GM23248 (cell line): ENCODE measurements around the gene PIGP. TPM values are rescaled to one million over a fixed set of nuclear protein-coding genes. Genes with fewer than 3 reads are reported as not detected.
A peak's percentile ranks its signal among the peaks of the same experiment; 100 is the strongest.

Experiments used
- DNase-seq: peaks from one replicate; pipeline ENCODE4 v3.0.0-alpha.2; 2015
- H2AFZ ChIP-seq: fragments of 200-600 bp; sonication (generic); 2 replicates; pipeline ENCODE4 v1.6.1; 2016; ENCODE audit warnings: antibody characterized with exemption
- H3F3A ChIP-seq: fragments of 200-600 bp; sonication (generic); 2 replicates; pipeline ENCODE4 v1.6.1; 2016; ENCODE audit warnings: mild to moderate bottlenecking, antibody characterized with exemption, mixed run types; ENCODE audit not compliant: insufficient read depth
- H3K27ac ChIP-seq: fragments of 200-600 bp; sonication (generic); 2 replicates; pipeline ENCODE4 v1.5.1; 2016; ENCODE audit warnings: mild to moderate bottlenecking
- H3K27me3 ChIP-seq: fragments of 200-600 bp; sonication (generic); replicated peaks from 2 replicates; pipeline ENCODE4 v1.6.1; 2016; ENCODE audit warnings: mild to moderate bottlenecking; ENCODE audit not compliant: insufficient read depth
- H3K36me3 ChIP-seq: fragments of 200-600 bp; sonication (generic); 2 replicates; pipeline ENCODE4 v1.6.1; 2016; ENCODE audit warnings: low read depth, mild to moderate bottlenecking
- H3K4me1 ChIP-seq: fragments of 200-600 bp; sonication (generic); 2 replicates; pipeline ENCODE4 v1.6.1; 2016; ENCODE audit warnings: mild to moderate bottlenecking; ENCODE audit not compliant: insufficient read depth
- H3K4me2 ChIP-seq: fragments of 200-600 bp; sonication (generic); one replicate; pipeline ENCODE4 v1.6.1; 2016; ENCODE audit warnings: mild to moderate bottlenecking; ENCODE audit not compliant: unreplicated experiment
- H3K4me3 ChIP-seq: fragments of 200-600 bp; sonication (generic); 2 replicates; pipeline ENCODE4 v1.5.1; 2016; ENCODE audit warnings: mild to moderate bottlenecking
- H3K79me2 ChIP-seq: fragments of 200-600 bp; sonication (generic); 2 replicates; pipeline ENCODE4 v1.6.1; 2016; ENCODE audit warnings: mild to moderate bottlenecking; ENCODE audit not compliant: insufficient read depth
- H3K9ac ChIP-seq: fragments of 200-600 bp; sonication (generic); 2 replicates; pipeline ENCODE4 v1.6.1; 2016; ENCODE audit warnings: mild to moderate bottlenecking
- H3K9me2 ChIP-seq: fragments of 200-600 bp; sonication (generic); 2 replicates; pipeline ENCODE4 v1.6.1; 2016; ENCODE audit warnings: mixed run types, mild to moderate bottlenecking, moderate library complexity; ENCODE audit not compliant: insufficient read depth
- H3K9me3 ChIP-seq: fragments of 200-600 bp; sonication (generic); one replicate; pipeline ENCODE4 v1.6.1; 2017; ENCODE audit warnings: low read depth
- H4K20me1 ChIP-seq: fragments of 200-600 bp; sonication (generic); 2 replicates; pipeline ENCODE4 v1.6.0; 2016; ENCODE audit not compliant: insufficient read depth
- EZH2 ChIP-seq: fragments of 200-600 bp; sonication (generic); IDR thresholded peaks from 2 replicates; pipeline ENCODE4 v1.6.1; 2018; ENCODE audit warnings: antibody characterized with exemption, mild to moderate bottlenecking; ENCODE audit not compliant: insufficient read depth, poor library complexity, severe bottlenecking
- EZH2phosphoT487 ChIP-seq: fragments of 200-600 bp; sonication (generic); IDR thresholded peaks from 2 replicates; pipeline ENCODE4 v1.6.1; 2018; ENCODE audit warnings: antibody characterized with exemption, moderate library complexity, mild to moderate bottlenecking, low read depth; ENCODE audit not compliant: insufficient read depth
- WGBS, 2 experiments: methylation state at CpG; one replicate each; pipeline ENCODE4 v1.1.6; 2015 to 2017; ENCODE audit warnings: low lambda C conversion rate in 2 of 2, low coverage in 1 of 2; ENCODE audit errors: missing lambda C conversion rate in 2 of 2; 5-methylcytosine and 5-hydroxymethylcytosine counted together
- in situ Hi-C: fragments of 300-500 bp; cut with MboI; formaldehyde crosslinking; loops from 2 replicates; pipeline ENCODE4 v1.15.0; 2020
- polyA plus RNA-seq: library from polyadenylated mRNA; unstranded; fragments of >200 nt; fragmentation: Nextera tagmentation; extraction: Ambion mirVana; gene quantifications from 2 replicates; pipeline ENCODE4 v1.2.1, GENCODE V29; 2016
- small RNA-seq: library from RNA; depleted of rRNA; stranded (forward); fragments of <200 nt; gene quantifications from one replicate; pipeline ENCODE3, GENCODE V24; 2014; ENCODE audit warnings: low read depth, low replicate concordance
- total RNA-seq: library from RNA; depleted of rRNA; stranded (reverse); fragments of >200 nt; shearing (Covaris generic); gene quantifications from 2 replicates; pipeline ENCODE4 v1.2.3, GENCODE V29; 2014; rRNA removed

PIGP gene
- total and polyA plus RNA-seq, 2 experiments from 2014 or later, result 15.1 to 66.9 TPM

DNA sequence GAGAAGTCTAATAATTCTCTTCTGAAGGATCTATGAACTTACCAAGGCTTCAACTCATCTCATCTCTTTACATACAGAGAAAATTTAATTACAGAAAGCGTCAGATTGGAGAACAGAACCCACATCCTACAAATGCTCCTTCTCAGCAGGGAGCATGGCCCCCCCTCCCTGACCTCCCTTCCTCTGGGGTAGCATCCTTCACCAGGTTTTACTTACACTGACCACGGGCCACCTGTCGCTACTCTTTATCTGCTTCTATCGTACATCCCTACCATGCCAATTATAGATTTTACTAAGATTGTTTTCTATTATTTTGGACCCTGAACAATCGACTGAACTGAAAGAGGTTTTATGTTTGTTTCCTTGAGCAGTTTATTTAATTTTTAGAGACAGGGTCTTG is 40.6 kb downstream of the PIGP start:
- H3K4me3 ChIP-seq, result no peak overlapping the region
- TF ChIP-seq EZH2, result no peak
- TF ChIP-seq EZH2phosphoT487, result no peak
- WGBS, 2 experiments, result 92% methylated on average over 5 of the region's 5 CpGs
- H4K20me1 ChIP-seq, result no peaks in the 10 kb centered on the region
- 0 out of 2 replicates have a peak, but pooled peaks cover 5% of the 10 kb centered on the region for H3K4me1 ChIP-seq
- no peaks in the 10 kb centered on the region for H3K9me3 ChIP-seq
- H3K9me2 ChIP-seq, result no peaks in the 10 kb centered on the region
- peaks cover 8% of the 10 kb centered on the region for H3F3A ChIP-seq
- H3K27me3 ChIP-seq, result no peaks in the 10 kb centered on the region
- H3K36me3 ChIP-seq, result no peaks in the 10 kb centered on the region
- H3K79me2 ChIP-seq, result no peaks in the 10 kb centered on the region
- in situ Hi-C loops, result no loop called here
- no peak overlapping the region for H3K4me2 ChIP-seq
- H3K9ac ChIP-seq, result no peak overlapping the region
- no peak overlapping the region for H3K27ac ChIP-seq
- no peak overlapping the region for H2AFZ ChIP-seq
- DNase-seq, result no peak

GRCh38 chr21:37030864-37031263 is 42.0 kb downstream of the PIGP start:
- in situ Hi-C loops, result no loop called here
- no peaks in the 10 kb centered on the region for H4K20me1 ChIP-seq
- H3K79me2 ChIP-seq, result no peaks in the 10 kb centered on the region
- DNase-seq, result no peak
- no peaks in the 10 kb centered on the region for H3K9me2 ChIP-seq
- H3K4me3 ChIP-seq, result no peak overlapping the region
- no peak overlapping the region for H3K4me2 ChIP-seq
- 86 to 89% methylated on average over 4 of the region's 4 CpGs for WGBS, 2 experiments
- H3K27ac ChIP-seq, result no peak overlapping the region
- no peaks in the 10 kb centered on the region for H3K9me3 ChIP-seq
- no peak overlapping the region for H3K9ac ChIP-seq
- no peaks in the 10 kb centered on the region for H3K36me3 ChIP-seq
- TF ChIP-seq EZH2phosphoT487 (no peak), EZH2 (no peak)
- H2AFZ ChIP-seq, result no peak overlapping the region
- peaks cover 8% of the 10 kb centered on the region for H3F3A ChIP-seq
- H3K4me1 ChIP-seq, result 0 out of 2 replicates have a peak, but pooled peaks cover 5% of the 10 kb centered on the region
- 0 out of 2 replicates have a peak, but pooled peaks cover 3% of the 10 kb centered on the region for H3K27me3 ChIP-seq

DNA sequence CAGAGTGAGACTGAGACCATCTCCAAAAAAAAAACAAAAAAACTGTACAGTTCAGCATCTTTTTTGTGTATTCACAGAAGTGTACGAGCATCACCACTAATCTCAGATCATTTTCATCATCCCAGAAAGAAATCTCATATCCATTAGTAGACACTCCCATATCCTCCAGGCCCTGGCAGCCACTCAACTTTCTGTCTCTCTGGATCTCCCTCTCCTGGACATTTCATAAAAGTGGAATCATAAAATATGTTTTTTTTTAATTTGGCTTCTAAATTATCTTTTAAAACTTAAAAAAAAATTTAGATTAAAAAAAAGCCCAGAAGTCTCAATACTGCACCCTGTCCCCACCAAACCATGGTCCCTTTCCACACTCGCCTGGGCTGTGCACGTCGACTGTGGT is 44.3 kb downstream of the PIGP start:
- no peak overlapping the region for H3K9ac ChIP-seq
- H3K9me3 ChIP-seq, result no peaks in the 10 kb centered on the region
- H3K4me2 ChIP-seq, result no peak overlapping the region
- no peak overlapping the region for H3K4me3 ChIP-seq
- no peak for DNase-seq
- WGBS, 2 experiments, result 59 to 67% methylated on average over 4 of the region's 4 CpGs
- in situ Hi-C loops, result no loop called here
- H3K27ac ChIP-seq, result no peak overlapping the region
- H3K79me2 ChIP-seq, result no peaks in the 10 kb centered on the region
- peaks cover 8% of the 10 kb centered on the region for H3F3A ChIP-seq
- 0 out of 2 replicates have a peak, but pooled peaks cover 3% of the 10 kb centered on the region for H3K27me3 ChIP-seq
- no peak overlapping the region for H2AFZ ChIP-seq
- H3K36me3 ChIP-seq, result no peaks in the 10 kb centered on the region
- TF ChIP-seq EZH2phosphoT487, result no peak
- no peak for TF ChIP-seq EZH2
- no peaks in the 10 kb centered on the region for H4K20me1 ChIP-seq
- H3K4me1 ChIP-seq, result 0 out of 2 replicates have a peak, but pooled peaks cover 5% of the 10 kb centered on the region
- H3K9me2 ChIP-seq, result no peaks in the 10 kb centered on the region

GRCh38 chr21:37026499-37026898 is 46.4 kb downstream of the PIGP start:
- H3K4me1 ChIP-seq, result no peaks in the 10 kb centered on the region
- H2AFZ ChIP-seq, result peak overlapping the region; percentile 15; the same call in 1 of the 2 replicates
- H4K20me1 ChIP-seq, result no peaks in the 10 kb centered on the region
- no peaks in the 10 kb centered on the region for H3K9me3 ChIP-seq
- no peaks in the 10 kb centered on the region for H3K79me2 ChIP-seq
- no peak overlapping the region for H3K4me2 ChIP-seq
- DNase-seq, result no peak
- H3K27ac ChIP-seq, result no peak overlapping the region
- H3F3A ChIP-seq, result no peaks in the 10 kb centered on the region
- TF ChIP-seq EZH2, result no peak
- no peak for TF ChIP-seq EZH2phosphoT487
- 0 out of 2 replicates have a peak, but pooled peaks cover 3% of the 10 kb centered on the region for H3K27me3 ChIP-seq
- no peak overlapping the region for H3K9ac ChIP-seq
- WGBS, 2 experiments, result 26 to 29% methylated on average over 4 of the region's 4 CpGs
- no peak overlapping the region for H3K4me3 ChIP-seq
- in situ Hi-C loops, result no loop called here
- no peaks in the 10 kb centered on the region for H3K36me3 ChIP-seq
- H3K9me2 ChIP-seq, result no peaks in the 10 kb centered on the region

DNA sequence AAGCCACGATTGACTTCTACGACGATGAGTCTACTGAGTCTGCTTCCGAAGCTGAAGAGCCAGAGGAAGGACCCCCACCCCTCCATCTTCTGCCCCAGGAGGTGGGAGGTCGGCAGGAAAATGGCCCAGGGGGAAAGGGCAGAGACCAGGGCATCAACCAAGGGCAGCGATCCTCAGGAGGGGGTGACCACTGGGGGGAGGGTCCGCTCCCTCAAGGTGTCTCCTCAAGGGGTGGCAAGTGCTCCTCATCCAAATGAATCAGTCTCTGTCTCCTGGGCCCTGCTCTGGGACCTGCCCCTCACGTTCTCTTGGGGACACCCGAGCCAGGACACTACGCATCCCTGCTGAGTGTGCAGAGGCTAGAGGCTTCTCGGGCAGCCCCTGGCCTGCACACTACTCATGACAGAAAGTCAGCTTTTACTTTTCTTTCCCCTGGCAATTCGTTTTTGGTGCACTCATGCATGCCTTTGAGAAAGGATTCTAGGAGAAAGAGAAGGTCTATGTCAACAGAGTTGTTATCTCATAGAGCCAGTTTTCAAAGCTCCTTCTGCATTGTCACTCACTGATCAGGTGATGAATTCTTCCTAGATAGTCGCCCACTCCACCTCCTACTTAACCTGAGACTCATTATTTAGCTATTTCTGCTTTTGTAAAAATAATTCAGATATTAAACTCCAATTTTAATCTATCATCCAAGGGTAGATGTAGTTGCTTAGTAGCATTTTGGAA is 54.8 kb downstream of the PIGP start:
- Histone ChIP-seq H3K27ac (no peak overlapping the region), H3K9me2 (no peaks in the 10 kb centered on the region), H4K20me1 (no peaks in the 10 kb centered on the region), H3K27me3 (no peaks in the 10 kb centered on the region), H3K36me3 (no peaks in the 10 kb centered on the region), H3F3A (no peaks in the 10 kb centered on the region), H3K4me1 (no peaks in the 10 kb centered on the region), H3K9ac (no peak overlapping the region), H3K4me3 (no peak overlapping the region), H3K9me3 (no peaks in the 10 kb centered on the region), H2AFZ (no peak overlapping the region), H3K79me2 (no peaks in the 10 kb centered on the region), H3K4me2 (no peak overlapping the region)
- DNase-seq, result no peak
- TF ChIP-seq EZH2phosphoT487, result no peak
- no peak for TF ChIP-seq EZH2
- in situ Hi-C loops, result no loop called here
- 76 to 78% methylated on average over 13 of the region's 13 CpGs for WGBS, 2 experiments

Small RNA genes within 50 kb of the gene (small RNA-seq; reads per million reads assigned to genes)
- not detected for gene RNU6-696P

Other genes with a start within 250 kb of the PIGP start
- gene HLCS, start 106.4 kb downstream of the PIGP start, total RNA-seq, result 33.4 and 42.5 TPM in 2 replicates
- 21.4 and 21.9 TPM in 2 replicates for gene HLCS, start 106.4 kb downstream of the PIGP start, polyA plus RNA-seq
- not detected in 2 replicates for gene RIPPLY3, start 66.4 kb downstream of the PIGP start, total RNA-seq
- gene RIPPLY3, start 66.4 kb downstream of the PIGP start, polyA plus RNA-seq, result not detected in 2 replicates
- gene TTC3, start 183 bp upstream of the PIGP start, total RNA-seq, result 204 and 244 TPM in 2 replicates
- gene TTC3, start 183 bp upstream of the PIGP start, polyA plus RNA-seq, result 206 and 216 TPM in 2 replicates
- 44.1 and 55.0 TPM in 2 replicates for gene VPS26C, start 194.3 kb upstream of the PIGP start, total RNA-seq
- 37.3 and 42.3 TPM in 2 replicates for gene VPS26C, start 194.3 kb upstream of the PIGP start, polyA plus RNA-seq